22Rv1 (cell line): ENCODE results near the gene LRMDA.

Experiments
- H3K27ac ChIP-seq: fragments of 450-650 bp; 2 replicates; pipeline ENCODE4 v1.5.1; 2017
- ZFX ChIP-seq: fragments of 450-650 bp; IDR thresholded peaks from 2 replicates; pipeline ENCODE4 v1.6.1; 2017; ENCODE audit warnings: antibody characterized with exemption, borderline replicate concordance
- TF ChIP-seq, protein P1 (sequence below): fragments of 450-650 bp; IDR thresholded peaks from 2 replicates; pipeline ENCODE4 v1.5.1; 2017; ENCODE audit warnings: mild to moderate bottlenecking

Gene LRMDA

GRCh38 chr10:76210211-76210610 is 778.8 kb downstream of the LRMDA start:
- TF ChIP-seq, protein P1, sequence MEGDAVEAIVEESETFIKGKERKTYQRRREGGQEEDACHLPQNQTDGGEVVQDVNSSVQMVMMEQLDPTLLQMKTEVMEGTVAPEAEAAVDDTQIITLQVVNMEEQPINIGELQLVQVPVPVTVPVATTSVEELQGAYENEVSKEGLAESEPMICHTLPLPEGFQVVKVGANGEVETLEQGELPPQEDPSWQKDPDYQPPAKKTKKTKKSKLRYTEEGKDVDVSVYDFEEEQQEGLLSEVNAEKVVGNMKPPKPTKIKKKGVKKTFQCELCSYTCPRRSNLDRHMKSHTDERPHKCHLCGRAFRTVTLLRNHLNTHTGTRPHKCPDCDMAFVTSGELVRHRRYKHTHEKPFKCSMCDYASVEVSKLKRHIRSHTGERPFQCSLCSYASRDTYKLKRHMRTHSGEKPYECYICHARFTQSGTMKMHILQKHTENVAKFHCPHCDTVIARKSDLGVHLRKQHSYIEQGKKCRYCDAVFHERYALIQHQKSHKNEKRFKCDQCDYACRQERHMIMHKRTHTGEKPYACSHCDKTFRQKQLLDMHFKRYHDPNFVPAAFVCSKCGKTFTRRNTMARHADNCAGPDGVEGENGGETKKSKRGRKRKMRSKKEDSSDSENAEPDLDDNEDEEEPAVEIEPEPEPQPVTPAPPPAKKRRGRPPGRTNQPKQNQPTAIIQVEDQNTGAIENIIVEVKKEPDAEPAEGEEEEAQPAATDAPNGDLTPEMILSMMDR, result no peak
- TF ChIP-seq ZFX, result no peak
- H3K27ac ChIP-seq, result no peak overlapping the region

GRCh38 chr10:76211691-76212090 is 780.3 kb downstream of the LRMDA start:
- no peak for TF ChIP-seq ZFX
- TF ChIP-seq, protein P1, result no peak
- no peak overlapping the region for H3K27ac ChIP-seq

DNA sequence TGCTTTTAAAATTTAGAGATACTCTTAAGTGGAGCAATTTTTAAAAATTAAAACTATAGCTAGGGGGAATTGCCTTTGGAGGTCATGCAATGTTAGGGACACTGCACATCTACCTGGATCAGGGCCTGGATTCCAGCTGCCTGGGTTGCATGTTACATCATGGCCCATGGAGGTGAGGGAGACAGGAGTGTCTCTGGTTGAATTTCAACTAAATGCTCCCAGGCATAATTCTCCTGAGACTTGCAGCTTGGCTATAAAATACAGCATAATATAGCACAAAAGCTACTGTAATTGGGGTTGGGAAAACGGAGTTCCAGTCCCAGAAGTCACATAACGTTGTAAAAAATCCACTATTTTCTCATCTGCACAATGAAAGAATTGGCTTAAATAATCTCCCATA is 782.5 kb downstream of the LRMDA start:
- H3K27ac ChIP-seq, result no peak overlapping the region
- TF ChIP-seq, protein P1, result no peak
- TF ChIP-seq ZFX, result no peak

DNA sequence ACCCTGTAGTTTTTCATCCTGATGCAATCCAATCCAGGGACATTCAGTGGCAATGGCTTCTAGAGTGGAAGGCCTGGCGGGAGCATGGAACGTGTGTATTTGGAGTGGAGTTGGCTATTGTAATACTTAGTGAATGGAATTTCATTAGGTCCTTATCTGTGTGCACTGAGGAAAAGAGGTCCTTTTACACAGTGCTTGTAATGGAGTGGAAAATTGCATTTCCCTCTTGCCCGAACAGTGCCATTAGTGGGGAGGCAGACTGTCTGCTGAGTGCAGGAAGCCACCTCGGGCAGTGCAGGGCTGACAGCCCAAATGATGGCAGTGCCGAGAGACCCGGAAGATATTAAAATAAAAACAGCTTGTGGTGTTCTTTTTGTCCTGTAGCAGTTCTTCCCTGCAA is 786.6 kb downstream of the LRMDA start:
- TF ChIP-seq, protein P1, result no peak
- no peak for TF ChIP-seq ZFX

DNA sequence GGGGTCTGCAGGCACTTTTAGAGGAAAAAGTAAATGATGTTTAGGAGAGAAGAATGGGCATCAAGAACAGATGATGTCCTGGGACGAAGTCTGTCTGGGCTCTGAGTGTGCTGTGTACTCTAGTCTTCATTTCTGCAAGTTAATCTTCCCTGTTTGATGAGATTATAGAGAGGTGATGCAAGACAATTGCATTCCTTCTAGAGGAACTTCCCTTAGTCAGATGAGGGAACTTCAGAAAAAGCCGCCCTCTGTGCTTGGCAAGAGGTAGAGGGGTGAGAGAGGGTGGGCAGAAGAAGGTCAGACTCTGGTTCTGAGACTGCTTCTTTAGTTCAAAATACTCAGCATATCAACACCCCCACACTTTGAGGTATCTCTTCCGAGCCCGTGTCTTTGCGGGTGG is 797.9 kb downstream of the LRMDA start:
- no peak overlapping the region for H3K27ac ChIP-seq
- TF ChIP-seq ZFX, result no peak
- TF ChIP-seq, protein P1, result no peak

More for the DNA sequence above, 786.6 kb downstream of the LRMDA start:
- no peak overlapping the region for H3K27ac ChIP-seq

DNA sequence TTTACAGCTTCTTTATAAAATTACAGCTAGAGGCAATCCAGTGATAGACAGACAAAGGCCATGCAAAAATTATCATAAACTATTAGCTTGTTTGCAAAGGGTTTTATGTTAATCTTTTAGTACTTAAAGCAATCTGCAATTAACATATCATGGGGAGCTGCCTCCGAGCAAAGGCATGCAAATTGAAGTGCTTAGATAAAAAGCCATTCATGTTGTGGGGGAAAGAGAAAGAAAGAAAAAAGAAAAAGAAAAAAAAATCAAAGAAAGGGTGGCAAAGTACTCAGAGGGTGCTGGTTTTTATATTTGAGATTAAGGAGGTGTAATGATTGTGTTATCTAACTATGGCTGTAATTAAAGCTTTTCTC is 799.5 kb downstream of the LRMDA start:
- TF ChIP-seq, protein P1, result no peak
- TF ChIP-seq ZFX, result no peak
- H3K27ac ChIP-seq, result no peak overlapping the region

GRCh38 chr10:76231286-76231934 is 800.0 kb downstream of the LRMDA start:
- no peak overlapping the region for H3K27ac ChIP-seq
- TF ChIP-seq ZFX, result no peak
- TF ChIP-seq, protein P1, result no peak
